ACHN (cell line): Measurements from ENCODE around the gene SLC16A2.

Experiments
- DNase-seq: peaks from one replicate; pipeline ENCODE4 v3.0.0-alpha.2; 2015
- in situ Hi-C: cut with HindIII; loops from 2 replicates; pipeline ENCODE4 v1.10.0; 2017; ENCODE audit warnings: low sequenced_read_pairs, low pct_ligation_motif_present, low pct_unique_long_range_greater_than_20kb

The SLC16A2 gene

DNA sequence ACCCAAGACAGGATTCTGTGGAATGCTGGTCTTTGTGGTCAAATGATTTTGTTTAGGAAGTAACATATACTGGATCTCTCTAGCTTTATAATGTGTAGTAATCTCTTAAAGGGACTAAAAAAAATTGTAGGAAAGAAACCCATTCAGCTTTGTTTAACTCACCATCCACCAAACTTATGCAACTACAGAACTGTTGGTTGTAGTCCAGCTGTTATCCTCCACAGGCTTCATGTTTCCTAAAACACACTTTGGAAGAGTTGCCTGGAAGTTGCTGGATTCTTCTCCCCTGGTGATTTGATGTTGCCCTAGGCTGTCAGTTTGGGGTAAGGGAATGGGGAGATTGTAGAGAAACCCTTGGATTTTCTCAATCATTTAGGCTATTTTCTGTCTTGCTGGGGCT, 103.8 kb downstream of the SLC16A2 start:
- in situ Hi-C loops = no loop called here
- no peak for DNase-seq

DNA sequence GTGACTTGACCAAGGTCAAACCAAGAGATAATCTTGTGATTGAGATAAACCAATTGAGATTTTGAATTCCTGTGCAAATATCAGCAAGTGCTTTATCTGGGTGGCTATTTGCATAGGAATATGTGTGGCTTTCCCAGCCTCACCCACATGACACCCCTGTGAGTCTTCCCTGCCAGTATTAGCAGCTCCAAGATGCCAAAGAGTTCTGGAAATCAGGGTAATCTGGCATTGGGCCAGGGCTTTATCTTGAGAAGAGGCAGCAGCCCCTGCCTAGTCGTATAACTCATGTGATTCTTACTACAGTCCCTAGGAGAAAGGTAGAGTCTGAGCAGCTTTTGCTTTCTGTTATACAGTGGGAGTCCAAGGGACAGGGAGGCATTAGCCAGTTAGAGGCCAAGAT, 105.5 kb downstream of the SLC16A2 start:
- DNase-seq = no peak
- in situ Hi-C loops = no loop called here

DNA sequence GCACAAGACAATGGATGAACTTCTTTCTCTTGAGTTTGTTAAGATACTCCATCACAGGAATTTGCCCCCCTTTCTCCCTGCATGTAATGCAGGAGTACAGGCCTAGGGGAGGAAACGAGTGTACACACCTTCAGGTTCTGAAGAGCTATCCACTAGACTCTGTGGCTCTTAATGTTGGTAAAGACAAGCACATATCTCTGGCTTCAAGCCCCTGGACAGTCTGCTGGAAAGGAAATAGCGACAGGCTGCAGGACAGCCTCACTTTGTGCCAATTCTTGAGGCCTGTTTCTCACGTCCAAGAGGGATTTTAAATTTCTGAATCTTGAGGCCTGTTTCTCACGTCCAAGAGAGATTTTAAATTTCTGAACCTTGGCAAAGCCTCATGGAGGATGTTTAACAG, 106.1 kb downstream of the SLC16A2 start:
- DNase-seq = no peak
- in situ Hi-C loops = no loop called here

DNA sequence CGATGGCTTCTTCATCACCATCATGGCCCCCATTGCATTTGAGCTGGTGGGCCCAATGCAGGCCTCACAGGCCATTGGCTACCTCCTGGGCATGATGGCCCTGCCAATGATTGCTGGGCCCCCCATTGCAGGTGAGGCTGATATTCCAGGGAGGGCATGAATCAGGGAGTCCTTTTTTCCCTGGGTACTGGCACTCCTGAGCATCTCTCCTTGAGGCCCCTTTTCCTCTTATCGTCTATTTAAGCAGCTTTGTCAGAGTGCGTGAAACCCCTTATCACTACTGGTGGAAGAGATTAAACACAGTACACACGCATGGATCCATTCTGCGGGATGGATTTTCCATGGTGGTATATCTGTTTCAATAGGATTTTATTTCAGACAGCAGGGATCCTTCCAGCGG, 108.0 kb downstream of the SLC16A2 start:
- no peak for DNase-seq
- in situ Hi-C loops = no loop called here

DNA sequence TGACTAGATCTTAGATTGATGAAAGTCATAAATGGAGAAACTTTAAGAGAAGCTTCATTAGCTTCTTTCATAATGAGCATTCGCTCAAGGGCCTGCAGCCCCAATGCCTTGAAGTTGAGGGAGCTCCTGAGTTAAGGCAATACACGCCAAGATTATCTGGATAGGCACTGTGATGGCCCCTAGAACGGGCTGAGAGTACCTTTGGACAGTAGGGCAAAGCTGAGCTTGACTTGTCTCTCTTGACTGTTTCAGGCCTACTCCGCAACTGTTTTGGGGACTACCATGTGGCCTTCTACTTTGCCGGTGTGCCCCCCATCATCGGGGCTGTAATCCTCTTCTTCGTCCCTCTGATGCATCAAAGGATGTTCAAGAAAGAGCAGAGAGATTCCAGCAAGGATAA, 109.8 kb downstream of the SLC16A2 start:
- in situ Hi-C loops = no loop called here

DNA sequence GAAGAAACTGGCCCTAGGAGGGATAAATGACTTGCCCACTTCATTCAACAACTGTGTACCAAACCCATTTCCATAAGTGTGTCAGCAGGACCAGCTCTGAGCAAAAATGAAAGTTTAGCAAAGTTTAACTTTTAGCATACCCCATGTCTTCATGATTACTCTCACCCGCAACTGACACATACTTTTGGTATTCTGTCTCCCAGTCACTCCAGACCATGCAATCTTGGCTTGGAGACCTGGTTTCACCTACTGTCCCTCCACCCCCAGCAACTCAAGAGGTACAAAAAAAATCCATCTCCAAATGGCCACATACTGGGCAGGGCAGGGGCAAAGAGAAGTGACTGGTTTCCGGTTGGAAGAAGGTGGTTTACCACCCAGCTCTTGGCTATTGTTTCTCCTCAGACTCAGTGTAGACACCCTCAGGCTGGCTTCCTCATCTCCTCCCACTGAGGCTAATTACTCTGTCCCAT, 113.3 kb downstream of the SLC16A2 start:
- DNase-seq = peak; percentile 25
- in situ Hi-C loops = no loop called here

More for the DNA sequence above, 109.8 kb downstream of the SLC16A2 start:
- no peak for DNase-seq

DNA sequence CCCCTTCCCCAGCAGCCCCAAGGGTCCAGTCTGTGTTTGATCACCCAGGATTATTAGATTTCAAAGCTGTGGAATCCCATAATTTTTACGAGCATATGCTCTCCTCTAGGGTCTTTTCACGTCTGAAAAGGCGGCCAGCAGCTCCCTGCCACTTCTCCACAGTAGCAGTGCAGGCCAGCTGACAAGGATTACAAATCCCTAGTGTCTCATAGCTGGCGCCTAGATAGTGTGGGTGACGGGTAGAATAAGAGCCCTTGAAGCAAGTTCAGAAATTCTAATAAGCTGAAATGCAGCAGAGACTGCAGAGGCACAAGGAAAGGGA, 113.8 kb downstream of the SLC16A2 start:
- in situ Hi-C loops = no loop called here
- no peak for DNase-seq

DNA sequence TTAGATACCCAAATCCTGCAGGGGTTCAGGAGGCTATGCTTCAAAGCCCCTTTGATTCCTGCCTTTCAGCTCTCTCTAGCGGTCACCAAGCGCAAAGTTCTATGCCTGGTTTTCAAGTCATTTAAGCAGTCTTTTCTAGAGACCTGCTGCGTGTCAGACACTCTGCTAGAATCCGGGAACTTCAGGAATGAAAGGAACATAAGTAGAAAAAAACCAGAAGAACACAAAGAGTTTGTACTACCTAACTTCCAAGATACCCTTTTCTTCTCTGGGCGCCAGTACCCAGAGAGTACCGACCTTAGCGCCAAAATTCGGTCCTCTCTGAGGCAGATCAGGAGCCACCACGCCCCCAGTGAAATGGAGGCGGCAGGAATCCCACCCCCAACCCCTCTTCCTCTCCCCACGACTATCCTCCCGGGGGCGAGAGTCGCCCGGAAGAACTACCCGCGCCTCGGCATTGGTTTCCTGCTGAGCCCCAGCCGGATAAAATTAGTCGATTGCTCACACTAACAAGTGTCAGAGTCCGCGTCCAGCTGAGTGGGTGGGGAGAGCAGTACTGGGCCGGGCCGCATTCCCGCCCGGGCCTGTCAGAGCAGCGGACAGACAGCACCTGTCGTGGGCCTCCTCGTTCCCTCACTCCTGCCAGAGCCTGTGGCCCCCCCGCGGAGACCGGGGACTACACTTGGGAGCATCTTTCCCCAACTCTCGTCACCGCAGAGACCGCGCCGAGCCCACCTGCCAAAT, 114.3 kb downstream of the SLC16A2 start:
- peak; percentile 30 for DNase-seq
- in situ Hi-C loops = no loop called here

DNA sequence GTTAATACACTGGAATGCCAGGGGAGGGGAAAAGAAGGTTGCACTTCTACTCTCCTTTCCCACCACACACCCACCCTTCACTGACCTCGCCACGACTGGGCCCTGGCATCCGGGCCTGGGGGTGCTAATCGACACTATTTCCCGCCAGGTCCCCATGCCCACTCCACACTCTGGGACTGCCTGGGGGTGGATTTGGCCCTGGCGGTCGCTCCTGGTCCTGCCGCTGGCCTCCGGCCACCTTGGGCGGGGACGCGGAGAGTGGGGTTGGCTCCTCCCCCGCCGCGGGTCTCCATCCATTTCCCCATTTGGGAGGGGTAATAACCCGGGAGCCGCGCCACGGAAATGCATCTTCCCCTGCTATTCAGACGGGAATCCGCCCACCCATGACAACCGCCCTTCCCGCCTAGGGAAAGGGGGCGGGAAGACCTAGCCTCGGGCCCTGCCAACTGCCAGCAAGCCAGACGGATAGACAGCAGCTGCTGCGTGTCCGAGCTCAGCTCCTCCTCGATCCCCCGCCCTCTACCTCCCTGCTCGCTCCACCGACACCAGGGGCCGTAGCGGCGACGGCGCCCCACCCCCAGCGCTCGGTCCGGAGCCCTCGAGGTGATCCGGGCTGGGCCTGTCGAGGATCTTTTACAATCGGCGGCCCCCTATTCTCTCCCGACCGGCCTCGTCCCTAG, 115.0 kb downstream of the SLC16A2 start:
- in situ Hi-C loops = no loop called here
- peak; percentile 29 for DNase-seq

DNA sequence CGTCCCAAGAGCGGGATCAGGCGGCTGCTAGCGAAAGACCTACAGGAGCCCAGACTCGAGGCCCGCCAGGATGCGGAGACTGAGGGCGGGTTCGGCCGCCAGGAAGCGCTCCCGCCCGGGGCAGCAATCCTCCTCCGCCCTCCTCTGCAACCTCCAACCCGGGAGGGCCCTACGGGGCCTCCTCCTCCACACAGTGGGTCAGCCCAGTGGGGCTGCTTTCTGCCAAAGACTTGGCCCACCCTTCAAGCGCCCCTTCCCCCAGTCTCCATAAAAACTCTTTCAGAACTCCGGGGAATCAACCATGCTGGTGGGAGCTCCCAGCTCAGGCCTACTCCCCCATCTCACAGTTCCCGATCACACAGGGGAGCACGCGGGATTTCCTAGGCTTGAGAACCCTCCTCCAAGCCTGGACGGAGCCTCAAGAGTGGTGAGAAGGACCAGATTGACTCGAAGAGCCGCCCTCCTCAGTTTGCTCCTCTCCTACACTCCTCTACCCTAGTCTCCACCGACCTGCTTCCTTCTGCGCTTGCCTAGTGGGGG, 115.6 kb downstream of the SLC16A2 start:
- in situ Hi-C loops = no loop called here

DNA sequence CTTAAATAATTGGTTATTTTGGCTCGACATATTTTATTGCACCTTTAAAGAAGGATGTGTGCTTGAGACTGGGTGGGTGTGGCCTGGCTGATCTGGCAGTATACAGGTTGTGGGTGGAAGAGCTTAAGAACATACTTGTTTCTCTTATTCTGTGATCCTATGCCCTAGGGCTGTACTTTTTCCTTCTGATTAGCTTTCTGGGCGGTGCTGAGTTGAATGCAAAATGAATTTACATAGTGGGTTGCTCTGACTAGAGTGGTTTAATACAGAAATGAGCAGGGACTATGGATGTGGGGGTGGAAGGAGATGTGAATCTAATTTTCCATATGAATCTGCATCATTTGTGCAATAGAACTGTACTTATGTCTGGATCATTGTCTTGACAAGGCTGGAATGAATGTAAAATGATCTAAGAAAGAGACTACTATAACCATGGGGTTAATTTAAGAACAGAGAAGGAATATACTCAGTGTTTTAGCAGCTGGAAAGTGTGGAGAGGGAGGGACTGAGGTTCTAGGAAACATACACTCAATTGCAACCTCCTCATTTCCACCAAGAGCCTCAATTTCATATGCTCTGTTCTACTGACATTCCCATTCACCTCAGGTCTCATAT, 119.4 kb downstream of the SLC16A2 start:
- no peak for DNase-seq
- in situ Hi-C loops = no loop called here

More for the DNA sequence above, 115.6 kb downstream of the SLC16A2 start:
- no peak for DNase-seq

DNA sequence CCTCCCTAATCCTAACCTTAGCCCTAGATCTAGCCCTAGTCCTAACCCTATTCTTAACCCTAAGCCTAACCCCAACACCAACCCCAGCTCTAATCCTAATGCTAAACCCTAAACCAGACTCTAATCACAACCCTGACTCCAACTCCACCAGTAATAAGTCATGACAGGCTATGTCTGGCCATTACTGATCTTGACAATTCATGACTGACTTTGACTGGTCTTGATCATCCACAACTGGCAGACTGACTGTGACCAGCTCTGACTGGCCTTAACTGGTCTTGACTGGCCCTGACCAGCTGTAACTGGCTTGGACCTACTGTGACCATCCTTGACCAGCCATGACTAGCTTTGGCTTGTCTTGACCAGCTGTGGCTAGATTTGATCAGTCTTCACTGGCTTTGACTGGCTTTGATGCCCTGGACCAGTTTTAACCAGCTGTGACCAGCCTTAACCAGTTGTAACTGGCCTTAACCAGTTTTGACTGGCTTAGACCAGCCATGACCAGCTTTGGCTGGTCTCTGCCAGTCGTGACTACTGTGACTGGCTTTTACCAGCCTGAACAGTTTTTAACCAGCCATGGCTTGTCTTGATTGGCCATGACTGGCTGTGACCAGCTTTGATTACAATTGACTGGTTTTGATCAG, 124.7 kb downstream of the SLC16A2 start:
- in situ Hi-C loops = no loop called here
- no peak for DNase-seq

DNA sequence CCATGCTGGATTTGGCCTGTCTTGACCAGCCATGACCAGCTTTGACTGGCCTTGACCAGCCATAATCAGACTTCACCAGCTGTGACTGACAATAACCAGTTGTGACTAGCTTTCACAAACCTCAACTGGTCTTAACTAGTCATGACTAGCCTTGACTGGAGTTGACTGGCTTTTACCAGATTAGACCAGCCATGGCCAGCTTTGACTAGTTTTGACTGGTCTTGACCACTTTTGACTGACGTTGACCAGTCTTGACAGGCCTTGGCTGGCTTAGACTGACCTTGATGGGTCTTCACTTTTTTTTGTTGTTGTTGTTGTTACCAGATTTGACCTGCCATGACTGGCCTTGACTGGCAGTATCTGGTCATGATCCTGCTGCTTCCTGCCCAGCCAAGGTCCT, 125.7 kb downstream of the SLC16A2 start:
- no peak for DNase-seq
- in situ Hi-C loops = no loop called here

DNA sequence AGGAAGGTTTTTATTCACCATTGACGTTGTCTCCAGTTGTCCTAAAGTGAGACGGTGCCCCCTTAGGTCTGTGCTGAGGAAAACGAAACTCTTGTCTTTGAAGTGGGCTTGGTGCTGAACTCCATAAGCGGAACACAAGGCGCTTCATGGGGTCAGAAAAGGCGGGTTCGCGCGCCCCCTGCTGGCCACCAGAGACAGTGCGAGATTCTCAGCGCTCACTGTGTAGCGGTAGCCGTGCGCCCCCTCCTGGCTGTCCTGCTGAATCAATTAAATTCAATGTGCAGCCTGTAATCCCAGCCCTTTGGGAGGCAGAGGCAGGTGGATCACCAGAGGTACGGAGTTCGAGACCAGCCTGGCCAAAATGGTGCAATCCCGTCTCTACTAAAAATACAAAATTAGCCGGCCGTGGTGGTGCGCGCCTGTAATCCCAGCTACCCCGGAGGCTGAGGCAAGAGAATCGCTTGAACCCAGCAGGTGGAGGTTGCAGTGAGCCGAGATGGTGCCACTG, 129.1 kb downstream of the SLC16A2 start:
- in situ Hi-C loops = no loop called here
- DNase-seq = peak; percentile 53

DNA sequence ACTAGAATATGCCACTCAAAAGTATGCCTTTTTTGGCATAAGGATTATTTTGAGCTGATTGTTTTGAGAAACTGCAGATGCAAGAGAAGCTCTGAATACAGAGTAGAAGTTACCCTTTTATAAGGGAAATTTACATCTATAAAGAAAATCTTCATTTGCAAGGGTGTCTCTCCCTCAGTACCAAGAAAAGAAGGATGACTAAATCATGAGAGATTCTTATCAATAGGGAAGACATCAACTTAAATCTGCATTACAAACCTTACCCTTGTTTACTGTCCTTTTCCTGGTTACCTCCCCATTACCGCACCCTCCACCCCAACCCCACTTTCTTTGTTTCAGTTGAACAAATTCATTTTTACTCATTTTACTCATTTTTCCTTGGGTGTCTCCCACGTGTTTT, 130.6 kb downstream of the SLC16A2 start:
- no peak for DNase-seq
- in situ Hi-C loops = no loop called here

DNA sequence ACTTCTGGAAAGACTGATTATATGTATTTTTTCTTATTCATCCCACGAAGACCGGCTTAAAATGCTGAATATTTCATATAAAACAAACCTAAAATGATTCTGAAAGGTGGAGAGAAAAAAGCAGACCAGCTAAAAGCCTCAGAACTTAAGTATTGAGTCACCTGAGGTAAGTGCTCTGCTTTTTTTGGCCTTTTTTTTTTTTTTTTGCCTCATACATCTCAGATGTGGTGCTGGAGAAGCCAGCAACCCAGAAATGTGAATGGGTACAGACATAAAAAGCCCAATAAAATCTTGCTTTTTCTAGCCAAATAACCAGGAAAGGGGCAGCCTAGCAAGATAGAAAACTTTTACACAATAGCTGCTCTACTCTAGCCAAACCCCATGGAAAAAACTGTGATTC, 136.1 kb downstream of the SLC16A2 start:
- DNase-seq = no peak
- in situ Hi-C loops = no loop called here

DNA sequence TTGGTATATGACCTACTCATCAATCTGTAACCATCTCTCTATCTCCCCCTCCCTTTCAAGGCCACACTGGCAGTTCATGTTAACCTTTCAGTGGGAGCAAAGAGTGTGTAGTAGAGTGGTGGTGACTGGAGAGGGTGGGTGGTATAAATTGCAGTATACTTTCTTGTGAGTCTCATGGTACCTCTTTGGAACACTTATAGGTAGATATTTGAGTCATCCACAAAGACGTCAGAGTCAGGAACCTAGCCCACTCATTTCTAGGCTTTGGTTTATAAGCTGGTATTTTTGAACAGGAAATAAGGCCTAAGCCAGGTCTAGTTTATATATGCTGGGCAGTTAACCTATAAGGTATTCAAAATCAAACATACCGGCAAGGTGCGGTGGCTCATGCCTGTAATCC, 156.8 kb downstream of the SLC16A2 start:
- no peak for DNase-seq
- in situ Hi-C loops = no loop called here

DNA sequence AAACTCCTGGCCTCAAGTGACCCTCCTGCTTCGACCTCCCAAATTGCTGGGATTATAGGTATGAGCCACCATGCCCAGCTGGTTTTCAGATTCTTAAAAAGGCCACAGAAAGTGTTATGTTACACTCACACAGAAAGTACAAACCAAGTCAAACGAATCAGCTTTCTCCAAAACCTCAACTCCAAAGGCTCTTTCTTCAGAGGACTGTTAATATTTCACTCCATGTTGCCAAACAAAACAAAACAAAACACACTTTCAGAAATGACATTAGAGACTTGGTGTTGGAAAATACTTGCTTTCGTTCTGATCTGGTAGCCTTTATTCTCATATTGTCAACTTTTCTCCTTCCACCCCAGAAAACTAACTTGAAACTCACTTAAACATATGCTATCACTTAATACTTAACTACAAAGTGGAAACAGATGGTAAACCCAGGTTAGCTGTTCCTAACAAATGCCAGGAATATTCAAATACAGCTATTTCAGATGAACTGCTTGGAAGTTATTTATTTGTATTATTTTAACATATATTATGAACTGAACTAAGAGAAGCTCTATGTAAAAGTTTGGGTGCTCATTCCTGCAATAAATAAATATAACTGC, 158.4 kb downstream of the SLC16A2 start:
- in situ Hi-C loops = no loop called here
- no peak for DNase-seq
